WTC11 (cell line): ENCODE data around the gene PLEKHA1. TPM values are rescaled to one million over a fixed set of nuclear protein-coding genes. Genes with fewer than 3 reads are reported as not detected.

Experiments used
- ATAC-seq: fragments of 200-7000 bp; cut with Tn5 transposase; 2 replicates; pipeline ENCODE4 v1.10.0; 2021; ENCODE audit warnings: mild to moderate bottlenecking, moderate library complexity
- CTCF ChIA-PET: fragments of 300-600 bp; sonication (Branson Sonifier 250); formaldehyde crosslinking; loops from one replicate; lab custom pipeline; 2021; ENCODE audit warnings: antibody characterized with exemption; lab: Charles Lee
- POLR2A ChIA-PET: fragments of 350-600 bp; sonication (Branson Sonifier 250); formaldehyde crosslinking; loops from one replicate; lab custom pipeline; 2021; ENCODE audit warnings: antibody characterized with exemption; lab: Charles Lee
- DNase-seq: peaks from one replicate; pipeline ENCODE4 v3.0.0; 2021; ENCODE audit warnings: low spot score
- H3K27ac Mint-ChIP-seq: 2 replicates; pipeline ENCODE4 v1.8.0; 2021; ENCODE audit warnings: mixed read lengths
- H3K27me3 Mint-ChIP-seq: 2 replicates; pipeline ENCODE4 v1.8.0; 2021; ENCODE audit warnings: low read depth, mild to moderate bottlenecking, moderate library complexity, mixed read lengths
- H3K36me3 Mint-ChIP-seq: 2 replicates; pipeline ENCODE4 v1.8.0; 2021; ENCODE audit warnings: mixed read lengths
- H3K4me1 Mint-ChIP-seq: 2 replicates; pipeline ENCODE4 v1.8.0; 2022; ENCODE audit warnings: mixed read lengths
- H3K4me3 Mint-ChIP-seq: 2 replicates; pipeline ENCODE4 v1.8.0; 2021; ENCODE audit warnings: mild to moderate bottlenecking, moderate library complexity, mixed read lengths
- H3K9me3 Mint-ChIP-seq: 2 replicates; pipeline ENCODE4 v1.8.0; 2021; ENCODE audit warnings: mixed read lengths
- ATF1 ChIP-seq: sonication (generic); formaldehyde crosslinking; IDR thresholded peaks from 2 replicates; pipeline ENCODE4 v1.8.1; 2023; ENCODE audit warnings: mild to moderate bottlenecking, moderate library complexity, missing genetic modification reagents
- CREB1 ChIP-seq: sonication (generic); formaldehyde crosslinking; IDR thresholded peaks from 2 replicates; pipeline ENCODE4 v1.8.0; 2023; ENCODE audit warnings: mild to moderate bottlenecking, missing genetic modification reagents
- FOXJ3 ChIP-seq: sonication (generic); formaldehyde crosslinking; IDR thresholded peaks from 2 replicates; pipeline ENCODE4 v1.9.0; 2021; ENCODE audit warnings: missing genetic modification reagents, mild to moderate bottlenecking, borderline replicate concordance
- GTF2I ChIP-seq: fragments of 250-450 bp; sonication (Bioruptor Pico); conservative IDR thresholded peaks from 2 replicates; pipeline ENCODE4 v1.4.0; 2021; ENCODE audit warnings: mild to moderate bottlenecking
- MXD4 ChIP-seq: fragments of 250-450 bp; sonication (Bioruptor Pico); IDR thresholded peaks from 2 replicates; pipeline ENCODE4 v1.8.0; 2021; ENCODE audit warnings: mild to moderate bottlenecking, moderate library complexity, borderline replicate concordance
- MYBL2 ChIP-seq: sonication (generic); formaldehyde crosslinking; IDR thresholded peaks from 2 replicates; pipeline ENCODE4 v1.8.1; 2023; ENCODE audit warnings: mild to moderate bottlenecking, moderate library complexity, missing genetic modification reagents
- NR1H2 ChIP-seq: sonication (generic); formaldehyde crosslinking; IDR thresholded peaks from 2 replicates; pipeline ENCODE4 v1.9.0; 2021; ENCODE audit warnings: mild to moderate bottlenecking, moderate library complexity, missing genetic modification reagents
- SMAD3 ChIP-seq: sonication (generic); formaldehyde crosslinking; IDR thresholded peaks from 2 replicates; pipeline ENCODE4 v1.8.0; 2022; ENCODE audit warnings: missing genetic modification reagents, mild to moderate bottlenecking, borderline replicate concordance
- SP1 ChIP-seq: sonication (generic); formaldehyde crosslinking; conservative IDR thresholded peaks from 2 replicates; pipeline ENCODE4 v1.8.1; 2022; ENCODE audit warnings: missing genetic modification reagents
- TEAD4 ChIP-seq: sonication (generic); formaldehyde crosslinking; IDR thresholded peaks from 2 replicates; pipeline ENCODE4 v1.8.0; 2022; ENCODE audit warnings: mild to moderate bottlenecking, missing genetic modification reagents
- TP53 ChIP-seq: sonication (generic); formaldehyde crosslinking; IDR thresholded peaks from 2 replicates; pipeline ENCODE4 v1.8.1; 2023; ENCODE audit warnings: mild to moderate bottlenecking, missing genetic modification reagents
- ZNF396 ChIP-seq: fragments of 250-450 bp; sonication (Bioruptor Pico); IDR thresholded peaks from 2 replicates; pipeline ENCODE4 v1.8.0; 2021; ENCODE audit warnings: mild to moderate bottlenecking, moderate library complexity, borderline replicate concordance
- total RNA-seq: library from RNA; stranded (reverse); gene quantifications from 3 replicates; pipeline ENCODE4 v1.2.3, GENCODE V29; 2021
- TF ChIP-seq, protein P1 (sequence below): sonication (generic); formaldehyde crosslinking; IDR thresholded peaks from 2 replicates; pipeline ENCODE4 v1.8.1; 2022; ENCODE audit warnings: low read depth, mild to moderate bottlenecking, moderate library complexity, missing genetic modification reagents, borderline replicate concordance
- TF ChIP-seq, protein P2 (sequence below): sonication (generic); formaldehyde crosslinking; IDR thresholded peaks from 2 replicates; pipeline ENCODE4 v1.8.1; 2022; ENCODE audit warnings: mild to moderate bottlenecking, moderate library complexity, missing genetic modification reagents
- TF ChIP-seq, protein P3 (sequence below): sonication (generic); formaldehyde crosslinking; IDR thresholded peaks from 2 replicates; pipeline ENCODE4 v1.8.0; 2023; ENCODE audit warnings: missing genetic modification reagents, mild to moderate bottlenecking, borderline replicate concordance
- TF ChIP-seq, protein P4 (sequence below): sonication (generic); formaldehyde crosslinking; IDR thresholded peaks from 2 replicates; pipeline ENCODE4 v1.8.0; 2022; ENCODE audit warnings: mild to moderate bottlenecking, missing genetic modification reagents
- TF ChIP-seq, protein P5 (sequence below): sonication (generic); formaldehyde crosslinking; IDR thresholded peaks from 2 replicates; pipeline ENCODE4 v1.8.1; 2023; ENCODE audit warnings: mild to moderate bottlenecking, missing genetic modification reagents, borderline replicate concordance
- TF ChIP-seq, protein P6 (sequence below): sonication (generic); formaldehyde crosslinking; IDR thresholded peaks from 2 replicates; pipeline ENCODE4 v1.8.0; 2022; ENCODE audit warnings: missing genetic modification reagents
- TF ChIP-seq, protein P7 (sequence below): sonication (generic); formaldehyde crosslinking; IDR thresholded peaks from 2 replicates; pipeline ENCODE4 v1.8.1; 2023; ENCODE audit warnings: mild to moderate bottlenecking, missing genetic modification reagents

Gene PLEKHA1
- total RNA-seq, 1 experiment from 2014 or later: 34.6 TPM

DNA sequence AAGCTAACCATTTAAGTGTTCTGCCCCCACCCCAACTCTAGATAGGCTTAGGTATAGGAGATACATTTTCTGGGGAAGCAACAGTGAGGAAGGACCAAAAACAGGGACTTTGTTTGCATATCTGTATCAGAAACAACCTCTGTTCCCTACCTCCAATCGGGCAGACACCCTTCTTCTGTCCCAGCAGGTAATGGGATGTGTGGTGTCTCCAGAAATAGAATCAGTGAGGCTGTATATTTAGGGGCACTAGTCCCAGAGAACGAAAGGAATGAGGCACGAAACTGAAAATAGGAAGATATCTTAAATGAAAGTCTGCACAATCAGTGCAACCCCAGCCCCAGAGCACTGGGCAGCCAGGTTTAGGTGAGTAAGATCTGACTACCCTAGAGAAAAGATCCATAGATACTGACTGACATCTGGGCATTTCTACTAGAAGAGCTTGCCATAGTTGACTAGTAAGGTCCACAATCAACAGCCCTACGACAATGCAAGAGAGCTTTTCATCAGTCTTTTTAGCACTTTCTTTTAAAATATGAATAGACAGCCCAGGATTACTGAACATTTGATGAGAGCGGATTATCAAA is 28.1 kb downstream of the PLEKHA1 start:
- CTCF ChIA-PET: no interaction called here
- no peak overlapping the region for H3K4me3 Mint-ChIP-seq
- POLR2A ChIA-PET: no interaction called here
- H3K36me3 Mint-ChIP-seq: peaks cover 3% of the 10 kb centered on the region; the same call in 1 of the 2 replicates
- H3K4me1 Mint-ChIP-seq: no peaks in the 10 kb centered on the region
- no peak for ATAC-seq
- DNase-seq: no peak
- no peak overlapping the region for H3K27ac Mint-ChIP-seq
- no peaks in the 10 kb centered on the region for H3K9me3 Mint-ChIP-seq
- H3K27me3 Mint-ChIP-seq: no peaks in the 10 kb centered on the region
- TF ChIP-seq, protein P1, sequence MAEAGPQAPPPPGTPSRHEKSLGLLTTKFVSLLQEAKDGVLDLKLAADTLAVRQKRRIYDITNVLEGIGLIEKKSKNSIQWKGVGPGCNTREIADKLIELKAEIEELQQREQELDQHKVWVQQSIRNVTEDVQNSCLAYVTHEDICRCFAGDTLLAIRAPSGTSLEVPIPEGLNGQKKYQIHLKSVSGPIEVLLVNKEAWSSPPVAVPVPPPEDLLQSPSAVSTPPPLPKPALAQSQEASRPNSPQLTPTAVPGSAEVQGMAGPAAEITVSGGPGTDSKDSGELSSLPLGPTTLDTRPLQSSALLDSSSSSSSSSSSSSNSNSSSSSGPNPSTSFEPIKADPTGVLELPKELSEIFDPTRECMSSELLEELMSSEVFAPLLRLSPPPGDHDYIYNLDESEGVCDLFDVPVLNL: no peak
- TF ChIP-seq GTF2I: no peak
- TF ChIP-seq, protein P2, sequence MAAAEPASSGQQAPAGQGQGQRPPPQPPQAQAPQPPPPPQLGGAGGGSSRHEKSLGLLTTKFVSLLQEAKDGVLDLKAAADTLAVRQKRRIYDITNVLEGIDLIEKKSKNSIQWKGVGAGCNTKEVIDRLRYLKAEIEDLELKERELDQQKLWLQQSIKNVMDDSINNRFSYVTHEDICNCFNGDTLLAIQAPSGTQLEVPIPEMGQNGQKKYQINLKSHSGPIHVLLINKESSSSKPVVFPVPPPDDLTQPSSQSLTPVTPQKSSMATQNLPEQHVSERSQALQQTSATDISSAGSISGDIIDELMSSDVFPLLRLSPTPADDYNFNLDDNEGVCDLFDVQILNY (CRISPR knock-in tag): no peak
- no peak for TF ChIP-seq NR1H2
- TF ChIP-seq, protein P3, sequence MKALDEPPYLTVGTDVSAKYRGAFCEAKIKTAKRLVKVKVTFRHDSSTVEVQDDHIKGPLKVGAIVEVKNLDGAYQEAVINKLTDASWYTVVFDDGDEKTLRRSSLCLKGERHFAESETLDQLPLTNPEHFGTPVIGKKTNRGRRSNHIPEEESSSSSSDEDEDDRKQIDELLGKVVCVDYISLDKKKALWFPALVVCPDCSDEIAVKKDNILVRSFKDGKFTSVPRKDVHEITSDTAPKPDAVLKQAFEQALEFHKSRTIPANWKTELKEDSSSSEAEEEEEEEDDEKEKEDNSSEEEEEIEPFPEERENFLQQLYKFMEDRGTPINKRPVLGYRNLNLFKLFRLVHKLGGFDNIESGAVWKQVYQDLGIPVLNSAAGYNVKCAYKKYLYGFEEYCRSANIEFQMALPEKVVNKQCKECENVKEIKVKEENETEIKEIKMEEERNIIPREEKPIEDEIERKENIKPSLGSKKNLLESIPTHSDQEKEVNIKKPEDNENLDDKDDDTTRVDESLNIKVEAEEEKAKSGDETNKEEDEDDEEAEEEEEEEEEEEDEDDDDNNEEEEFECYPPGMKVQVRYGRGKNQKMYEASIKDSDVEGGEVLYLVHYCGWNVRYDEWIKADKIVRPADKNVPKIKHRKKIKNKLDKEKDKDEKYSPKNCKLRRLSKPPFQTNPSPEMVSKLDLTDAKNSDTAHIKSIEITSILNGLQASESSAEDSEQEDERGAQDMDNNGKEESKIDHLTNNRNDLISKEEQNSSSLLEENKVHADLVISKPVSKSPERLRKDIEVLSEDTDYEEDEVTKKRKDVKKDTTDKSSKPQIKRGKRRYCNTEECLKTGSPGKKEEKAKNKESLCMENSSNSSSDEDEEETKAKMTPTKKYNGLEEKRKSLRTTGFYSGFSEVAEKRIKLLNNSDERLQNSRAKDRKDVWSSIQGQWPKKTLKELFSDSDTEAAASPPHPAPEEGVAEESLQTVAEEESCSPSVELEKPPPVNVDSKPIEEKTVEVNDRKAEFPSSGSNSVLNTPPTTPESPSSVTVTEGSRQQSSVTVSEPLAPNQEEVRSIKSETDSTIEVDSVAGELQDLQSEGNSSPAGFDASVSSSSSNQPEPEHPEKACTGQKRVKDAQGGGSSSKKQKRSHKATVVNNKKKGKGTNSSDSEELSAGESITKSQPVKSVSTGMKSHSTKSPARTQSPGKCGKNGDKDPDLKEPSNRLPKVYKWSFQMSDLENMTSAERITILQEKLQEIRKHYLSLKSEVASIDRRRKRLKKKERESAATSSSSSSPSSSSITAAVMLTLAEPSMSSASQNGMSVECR (CRISPR knock-in tag): no peak
- TF ChIP-seq, protein P4, sequence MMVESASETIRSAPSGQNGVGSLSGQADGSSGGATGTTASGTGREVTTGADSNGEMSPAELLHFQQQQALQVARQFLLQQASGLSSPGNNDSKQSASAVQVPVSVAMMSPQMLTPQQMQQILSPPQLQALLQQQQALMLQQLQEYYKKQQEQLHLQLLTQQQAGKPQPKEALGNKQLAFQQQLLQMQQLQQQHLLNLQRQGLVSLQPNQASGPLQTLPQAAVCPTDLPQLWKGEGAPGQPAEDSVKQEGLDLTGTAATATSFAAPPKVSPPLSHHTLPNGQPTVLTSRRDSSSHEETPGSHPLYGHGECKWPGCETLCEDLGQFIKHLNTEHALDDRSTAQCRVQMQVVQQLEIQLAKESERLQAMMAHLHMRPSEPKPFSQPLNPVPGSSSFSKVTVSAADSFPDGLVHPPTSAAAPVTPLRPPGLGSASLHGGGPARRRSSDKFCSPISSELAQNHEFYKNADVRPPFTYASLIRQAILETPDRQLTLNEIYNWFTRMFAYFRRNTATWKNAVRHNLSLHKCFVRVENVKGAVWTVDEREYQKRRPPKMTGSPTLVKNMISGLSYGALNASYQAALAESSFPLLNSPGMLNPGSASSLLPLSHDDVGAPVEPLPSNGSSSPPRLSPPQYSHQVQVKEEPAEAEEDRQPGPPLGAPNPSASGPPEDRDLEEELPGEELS: no peak
- TF ChIP-seq, protein P5, sequence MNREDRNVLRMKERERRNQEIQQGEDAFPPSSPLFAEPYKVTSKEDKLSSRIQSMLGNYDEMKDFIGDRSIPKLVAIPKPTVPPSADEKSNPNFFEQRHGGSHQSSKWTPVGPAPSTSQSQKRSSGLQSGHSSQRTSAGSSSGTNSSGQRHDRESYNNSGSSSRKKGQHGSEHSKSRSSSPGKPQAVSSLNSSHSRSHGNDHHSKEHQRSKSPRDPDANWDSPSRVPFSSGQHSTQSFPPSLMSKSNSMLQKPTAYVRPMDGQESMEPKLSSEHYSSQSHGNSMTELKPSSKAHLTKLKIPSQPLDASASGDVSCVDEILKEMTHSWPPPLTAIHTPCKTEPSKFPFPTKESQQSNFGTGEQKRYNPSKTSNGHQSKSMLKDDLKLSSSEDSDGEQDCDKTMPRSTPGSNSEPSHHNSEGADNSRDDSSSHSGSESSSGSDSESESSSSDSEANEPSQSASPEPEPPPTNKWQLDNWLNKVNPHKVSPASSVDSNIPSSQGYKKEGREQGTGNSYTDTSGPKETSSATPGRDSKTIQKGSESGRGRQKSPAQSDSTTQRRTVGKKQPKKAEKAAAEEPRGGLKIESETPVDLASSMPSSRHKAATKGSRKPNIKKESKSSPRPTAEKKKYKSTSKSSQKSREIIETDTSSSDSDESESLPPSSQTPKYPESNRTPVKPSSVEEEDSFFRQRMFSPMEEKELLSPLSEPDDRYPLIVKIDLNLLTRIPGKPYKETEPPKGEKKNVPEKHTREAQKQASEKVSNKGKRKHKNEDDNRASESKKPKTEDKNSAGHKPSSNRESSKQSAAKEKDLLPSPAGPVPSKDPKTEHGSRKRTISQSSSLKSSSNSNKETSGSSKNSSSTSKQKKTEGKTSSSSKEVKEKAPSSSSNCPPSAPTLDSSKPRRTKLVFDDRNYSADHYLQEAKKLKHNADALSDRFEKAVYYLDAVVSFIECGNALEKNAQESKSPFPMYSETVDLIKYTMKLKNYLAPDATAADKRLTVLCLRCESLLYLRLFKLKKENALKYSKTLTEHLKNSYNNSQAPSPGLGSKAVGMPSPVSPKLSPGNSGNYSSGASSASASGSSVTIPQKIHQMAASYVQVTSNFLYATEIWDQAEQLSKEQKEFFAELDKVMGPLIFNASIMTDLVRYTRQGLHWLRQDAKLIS (CRISPR knock-in tag): no peak
- TF ChIP-seq MXD4 (CRISPR knock-in tag): no peak
- TF ChIP-seq ZNF396 (CRISPR knock-in tag): no peak
- no peak for TF ChIP-seq TEAD4 (CRISPR knock-in tag)
- TF ChIP-seq MYBL2 (CRISPR knock-in tag): no peak
- TF ChIP-seq FOXJ3 (CRISPR knock-in tag): no peak
- TF ChIP-seq SP1 (CRISPR knock-in tag): no peak
- TF ChIP-seq, protein P6, sequence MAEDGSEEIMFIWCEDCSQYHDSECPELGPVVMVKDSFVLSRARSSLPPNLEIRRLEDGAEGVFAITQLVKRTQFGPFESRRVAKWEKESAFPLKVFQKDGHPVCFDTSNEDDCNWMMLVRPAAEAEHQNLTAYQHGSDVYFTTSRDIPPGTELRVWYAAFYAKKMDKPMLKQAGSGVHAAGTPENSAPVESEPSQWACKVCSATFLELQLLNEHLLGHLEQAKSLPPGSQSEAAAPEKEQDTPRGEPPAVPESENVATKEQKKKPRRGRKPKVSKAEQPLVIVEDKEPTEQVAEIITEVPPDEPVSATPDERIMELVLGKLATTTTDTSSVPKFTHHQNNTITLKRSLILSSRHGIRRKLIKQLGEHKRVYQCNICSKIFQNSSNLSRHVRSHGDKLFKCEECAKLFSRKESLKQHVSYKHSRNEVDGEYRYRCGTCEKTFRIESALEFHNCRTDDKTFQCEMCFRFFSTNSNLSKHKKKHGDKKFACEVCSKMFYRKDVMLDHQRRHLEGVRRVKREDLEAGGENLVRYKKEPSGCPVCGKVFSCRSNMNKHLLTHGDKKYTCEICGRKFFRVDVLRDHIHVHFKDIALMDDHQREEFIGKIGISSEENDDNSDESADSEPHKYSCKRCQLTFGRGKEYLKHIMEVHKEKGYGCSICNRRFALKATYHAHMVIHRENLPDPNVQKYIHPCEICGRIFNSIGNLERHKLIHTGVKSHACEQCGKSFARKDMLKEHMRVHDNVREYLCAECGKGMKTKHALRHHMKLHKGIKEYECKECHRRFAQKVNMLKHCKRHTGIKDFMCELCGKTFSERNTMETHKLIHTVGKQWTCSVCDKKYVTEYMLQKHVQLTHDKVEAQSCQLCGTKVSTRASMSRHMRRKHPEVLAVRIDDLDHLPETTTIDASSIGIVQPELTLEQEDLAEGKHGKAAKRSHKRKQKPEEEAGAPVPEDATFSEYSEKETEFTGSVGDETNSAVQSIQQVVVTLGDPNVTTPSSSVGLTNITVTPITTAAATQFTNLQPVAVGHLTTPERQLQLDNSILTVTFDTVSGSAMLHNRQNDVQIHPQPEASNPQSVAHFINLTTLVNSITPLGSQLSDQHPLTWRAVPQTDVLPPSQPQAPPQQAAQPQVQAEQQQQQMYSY (CRISPR knock-in tag): no peak
- no peak for TF ChIP-seq SMAD3
- TF ChIP-seq ATF1 (CRISPR knock-in tag): no peak
- TF ChIP-seq CREB1 (CRISPR knock-in tag): no peak
- TF ChIP-seq, protein P7, sequence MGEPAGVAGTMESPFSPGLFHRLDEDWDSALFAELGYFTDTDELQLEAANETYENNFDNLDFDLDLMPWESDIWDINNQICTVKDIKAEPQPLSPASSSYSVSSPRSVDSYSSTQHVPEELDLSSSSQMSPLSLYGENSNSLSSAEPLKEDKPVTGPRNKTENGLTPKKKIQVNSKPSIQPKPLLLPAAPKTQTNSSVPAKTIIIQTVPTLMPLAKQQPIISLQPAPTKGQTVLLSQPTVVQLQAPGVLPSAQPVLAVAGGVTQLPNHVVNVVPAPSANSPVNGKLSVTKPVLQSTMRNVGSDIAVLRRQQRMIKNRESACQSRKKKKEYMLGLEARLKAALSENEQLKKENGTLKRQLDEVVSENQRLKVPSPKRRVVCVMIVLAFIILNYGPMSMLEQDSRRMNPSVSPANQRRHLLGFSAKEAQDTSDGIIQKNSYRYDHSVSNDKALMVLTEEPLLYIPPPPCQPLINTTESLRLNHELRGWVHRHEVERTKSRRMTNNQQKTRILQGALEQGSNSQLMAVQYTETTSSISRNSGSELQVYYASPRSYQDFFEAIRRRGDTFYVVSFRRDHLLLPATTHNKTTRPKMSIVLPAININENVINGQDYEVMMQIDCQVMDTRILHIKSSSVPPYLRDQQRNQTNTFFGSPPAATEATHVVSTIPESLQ: no peak
- TF ChIP-seq TP53 (CRISPR knock-in tag): no peak
